Epithelial cell of proximal tubule (primary cell): ENCODE measurements around the gene MAP3K20. TPM values are rescaled to one million over a fixed set of nuclear protein-coding genes. Genes with fewer than 3 reads are reported as not detected.
"Not testable (repeated sequence)": the region's sequence is repeated elsewhere in the genome, so short reads cannot be mapped to it uniquely, and the experiment has no call there.

ENCODE experiments used
- DNase-seq: peaks from one replicate; pipeline ENCODE4 v3.0.0-alpha.2; 2011; ENCODE audit warnings: low read depth
- H3K4me3 ChIP-seq: 2 replicates; pipeline ENCODE4 v1.5.1; 2011; ENCODE audit warnings: low read depth, mild to moderate bottlenecking, low read length
- CTCF ChIP-seq: conservative IDR thresholded peaks from 2 replicates; pipeline ENCODE4 v1.5.1; 2012; ENCODE audit warnings: low read depth, mild to moderate bottlenecking, low read length
- total RNA-seq: library from RNA; depleted of rRNA; stranded (reverse); fragments of >200 nt; gene quantifications from 2 replicates; pipeline ENCODE4 v1.2.3, GENCODE V29; 2015

The MAP3K20 gene
- total RNA-seq, 1 donor from 2014 or later, result 19.4 TPM

GRCh38 chr2:173204316-173204715 is 128.7 kb downstream of the MAP3K20 start:
- TF ChIP-seq CTCF, result no peak
- no peak for DNase-seq
- H3K4me3 ChIP-seq, result no peak overlapping the region

- no peak for DNase-seq
- no peak overlapping the region for H3K4me3 ChIP-seq
- TF ChIP-seq CTCF, result no peak
These were observed 129.7 kb downstream of the MAP3K20 start for GRCh38 chr2:173205375-173205774.

GRCh38 chr2:173207124-173207523 is 131.5 kb downstream of the MAP3K20 start:
- H3K4me3 ChIP-seq, DNase-seq: not testable (repeated sequence)

GRCh38 chr2:173210270-173211196 is 134.9 kb downstream of the MAP3K20 start:
- no peak overlapping the region for H3K4me3 ChIP-seq
- peak; percentile 80 for DNase-seq
- peak; percentile 97 for TF ChIP-seq CTCF

GRCh38 chr2:173213181-173213580 is 137.5 kb downstream of the MAP3K20 start:
- no peak overlapping the region for H3K4me3 ChIP-seq
- TF ChIP-seq CTCF, result no peak
- DNase-seq, result no peak

GRCh38 chr2:173214213-173214612 is 138.6 kb downstream of the MAP3K20 start:
- H3K4me3 ChIP-seq, result no peak overlapping the region
- peak; percentile 36 for DNase-seq
- no peak for TF ChIP-seq CTCF

- TF ChIP-seq CTCF, result no peak
These were observed 139.7 kb downstream of the MAP3K20 start for GRCh38 chr2:173215316-173215715.

More at GRCh38 chr2:173215316-173215715, 139.7 kb downstream of the MAP3K20 start:
- no peak for DNase-seq
- H3K4me3 ChIP-seq, result no peak overlapping the region
